Thymus (tissue), 11 donors: ENCODE measurements around the gene VSTM4. TPM values are rescaled to one million over a fixed set of nuclear protein-coding genes. Genes with fewer than 3 reads are reported as not detected.

Experiments
- DNase-seq, 9 donors: peaks; one replicate each; pipeline ENCODE4 v3.0.0-alpha.2; 2013; ENCODE audit warnings: low spot score in 9 of 9, low read depth in 6 of 9, missing footprints in 1 of 9
- H3K27ac ChIP-seq, 2 donors: one replicate each; pipeline ENCODE4 v1.5.1; 2013; ENCODE audit warnings: control low read depth in 1 of 2, low read depth in 1 of 2, low read length in 1 of 2, mild to moderate bottlenecking in 1 of 2, moderate library complexity in 1 of 2
- H3K27me3 ChIP-seq, 2 donors: one replicate each; pipeline ENCODE4 v1.5.1; 2013; ENCODE audit warnings: low read length in 1 of 2; ENCODE audit not compliant: control insufficient read depth in 2 of 2, insufficient read depth in 1 of 2
- H3K36me3 ChIP-seq, 2 donors: one replicate each; pipeline ENCODE4 v1.5.1; 2013; ENCODE audit warnings: low read length in 1 of 2, mild to moderate bottlenecking in 1 of 2, moderate library complexity in 1 of 2; ENCODE audit not compliant: control insufficient read depth in 2 of 2, insufficient read depth in 2 of 2
- H3K4me1 ChIP-seq, 2 donors: one replicate each; pipeline ENCODE4 v1.5.1; 2013; ENCODE audit warnings: low read length in 2 of 2; ENCODE audit not compliant: control insufficient read depth in 2 of 2, insufficient read depth in 2 of 2
- H3K4me3 ChIP-seq, 2 donors: one replicate each; pipeline ENCODE4 v1.5.1; 2013; ENCODE audit warnings: low read length in 2 of 2, control low read depth in 1 of 2, mild to moderate bottlenecking in 1 of 2
- H3K9me3 ChIP-seq, 2 donors: one replicate each; pipeline ENCODE4 v1.5.1; 2013; ENCODE audit warnings: low read length in 1 of 2, mild to moderate bottlenecking in 1 of 2; ENCODE audit not compliant: control insufficient read depth in 2 of 2, insufficient read depth in 1 of 2
- WGBS: extraction: QIAGEN DNeasy Blood & Tissue Kit; methylation state at CpG from one replicate; pipeline ENCODE4 v1.1.7; 2013; 5-methylcytosine and 5-hydroxymethylcytosine counted together
- polyA plus RNA-seq: library from polyadenylated mRNA; stranded (reverse); fragments of 200-250 nt; gene quantifications from one replicate; pipeline ENCODE4 v1.2.3, GENCODE V29; 2013
- total RNA-seq: library from RNA; stranded (reverse); fragments of 120-200 nt; gene quantifications from one replicate; pipeline ENCODE4 v1.2.4, GENCODE V29; 2013
- donor health status: healthy.

VSTM4 gene
- total and polyA plus RNA-seq, 2 donors = 2.3 to 3.4 TPM

- no peaks in the 10 kb centered on the region for H3K36me3 ChIP-seq
- DNase-seq = no peak
- no peaks in the 10 kb centered on the region for H3K4me1 ChIP-seq
- no peak overlapping the region for H3K4me3 ChIP-seq
- H3K27me3 ChIP-seq = no peaks in the 10 kb centered on the region
- no peak overlapping the region for H3K27ac ChIP-seq
- H3K9me3 ChIP-seq = no peaks in the 10 kb centered on the region
Measured at GRCh38 chr10:48976196-48976595, 139.1 kb downstream of the VSTM4 start.

DNA sequence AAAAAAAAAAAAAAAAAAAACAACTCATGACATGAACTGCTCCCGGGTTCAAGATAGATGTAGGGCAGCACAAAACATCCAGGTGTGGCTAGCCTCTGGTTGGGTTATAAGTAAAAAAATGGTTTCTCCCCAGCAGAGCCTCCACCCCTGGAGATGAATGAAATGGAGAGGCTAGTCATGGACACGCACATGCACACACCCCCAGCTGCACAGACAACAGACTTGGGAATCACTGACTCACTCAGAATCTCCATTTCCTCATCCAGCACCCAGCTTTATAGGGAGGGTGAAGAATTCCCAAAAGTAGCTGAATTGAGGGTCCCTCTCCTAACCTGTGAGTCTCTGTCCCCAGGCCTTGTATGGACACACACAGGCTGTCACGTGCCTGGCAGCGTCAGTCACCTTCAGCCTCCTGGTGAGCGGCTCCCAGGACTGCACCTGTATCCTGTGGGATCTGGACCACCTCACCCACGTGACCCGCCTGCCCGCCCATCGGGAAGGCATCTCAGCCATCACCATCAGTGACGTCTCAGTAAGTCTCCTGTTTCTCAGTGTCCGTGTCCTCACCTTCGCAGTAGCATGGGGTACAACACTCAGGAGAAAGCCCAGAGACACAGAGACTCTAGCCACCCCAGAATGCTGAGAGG, 140.7 kb downstream of the VSTM4 start:
- DNase-seq = no peak
- Histone ChIP-seq H3K4me1 (no peaks in the 10 kb centered on the region), H3K27ac (no peak overlapping the region), H3K4me3 (no peak overlapping the region), H3K27me3 (no peaks in the 10 kb centered on the region), H3K9me3 (no peaks in the 10 kb centered on the region), H3K36me3 (no peaks in the 10 kb centered on the region)
- WGBS = 96% methylated on average over 12 of the region's 12 CpGs

- Histone ChIP-seq H3K27ac (no peak overlapping the region), H3K4me3 (no peak overlapping the region), H3K36me3 (no peaks in the 10 kb centered on the region), H3K4me1 (no peaks in the 10 kb centered on the region), H3K9me3 (no peaks in the 10 kb centered on the region), H3K27me3 (no peaks in the 10 kb centered on the region)
- WGBS = 96% methylated on average over 5 of the region's 5 CpGs
- no peak for DNase-seq
Measured at GRCh38 chr10:48973065-48973464, 142.3 kb downstream of the VSTM4 start.

DNA sequence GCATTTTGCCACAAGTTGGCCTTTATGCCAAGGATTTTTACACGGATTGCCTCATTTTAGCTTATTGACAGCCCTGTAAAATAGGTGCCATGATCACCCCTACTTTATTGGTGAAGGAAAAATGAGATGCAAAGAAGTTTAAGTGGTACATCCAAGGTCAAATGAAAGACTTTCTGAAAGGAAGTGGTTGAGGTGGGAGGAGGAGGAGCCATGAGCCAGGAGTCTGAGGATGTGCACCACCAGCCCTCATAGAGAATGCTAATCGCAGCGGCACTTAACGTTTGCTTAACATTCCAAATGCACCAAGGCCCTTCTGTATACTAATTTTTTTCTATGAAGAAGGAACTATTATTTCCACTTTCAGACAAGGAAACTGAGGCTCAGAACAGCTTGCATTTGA, 144.7 kb downstream of the VSTM4 start:
- peak in 4 of 9 donors; percentile 10 to 44 (median 20) for DNase-seq
- H3K4me3 ChIP-seq = no peak overlapping the region
- WGBS = 92% methylated on average over 4 of the region's 4 CpGs
- H3K4me1 ChIP-seq = no peaks in the 10 kb centered on the region
- no peak overlapping the region for H3K27ac ChIP-seq
- H3K9me3 ChIP-seq = no peaks in the 10 kb centered on the region
- no peaks in the 10 kb centered on the region for H3K36me3 ChIP-seq
- no peaks in the 10 kb centered on the region for H3K27me3 ChIP-seq

DNA sequence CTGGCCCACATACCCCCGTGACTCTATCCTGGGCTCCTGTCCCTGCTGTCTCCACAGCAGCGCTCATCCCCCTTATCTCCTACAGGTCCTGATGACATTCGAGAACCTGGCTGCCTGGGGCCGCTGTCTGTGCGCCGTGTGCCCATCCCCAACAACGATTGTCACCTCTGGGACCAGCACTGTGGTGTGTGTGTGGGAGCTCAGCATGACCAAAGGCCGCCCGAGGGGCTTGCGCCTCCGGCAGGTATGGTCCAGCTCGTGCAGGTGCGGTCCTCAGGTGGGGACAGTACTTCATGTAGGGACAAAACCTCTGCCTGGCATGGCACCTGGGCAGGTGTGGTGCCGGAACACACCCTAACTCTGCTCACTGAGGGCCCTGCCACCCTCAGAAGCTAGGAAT, 145.3 kb downstream of the VSTM4 start:
- Histone ChIP-seq H3K9me3 (no peaks in the 10 kb centered on the region), H3K4me3 (no peak overlapping the region), H3K27ac (no peak overlapping the region), H3K4me1 (no peaks in the 10 kb centered on the region), H3K27me3 (no peaks in the 10 kb centered on the region), H3K36me3 (no peaks in the 10 kb centered on the region)
- WGBS = 97% methylated on average over 14 of the region's 14 CpGs
- DNase-seq = no peak

- DNase-seq = no peak
- Histone ChIP-seq H3K27me3 (no peaks in the 10 kb centered on the region), H3K4me1 (no peaks in the 10 kb centered on the region), H3K4me3 (no peak overlapping the region), H3K36me3 (no peaks in the 10 kb centered on the region), H3K27ac (no peak overlapping the region), H3K9me3 (no peaks in the 10 kb centered on the region)
- WGBS = 94% methylated on average over 3 of the region's 3 CpGs
Measured at GRCh38 chr10:48968036-48968435, 147.3 kb downstream of the VSTM4 start.

- Histone ChIP-seq H3K27me3 (no peaks in the 10 kb centered on the region), H3K4me3 (no peak overlapping the region), H3K4me1 (no peaks in the 10 kb centered on the region), H3K9me3 (no peaks in the 10 kb centered on the region), H3K36me3 (no peaks in the 10 kb centered on the region), H3K27ac (no peak overlapping the region)
- DNase-seq = no peak
- WGBS = 97% methylated on average over 4 of the region's 4 CpGs
Measured at GRCh38 chr10:48965460-48965859, 149.9 kb downstream of the VSTM4 start.

Other genes with a start within 250 kb of the VSTM4 start
- gene LRRC18, start 175.7 kb downstream of the VSTM4 start, total RNA-seq = 0.05 TPM
- gene LRRC18, start 175.7 kb downstream of the VSTM4 start, polyA plus RNA-seq = 0.07 TPM
- gene FAM170B, start 18.5 kb upstream of the VSTM4 start, total RNA-seq = not detected
- gene FAM170B, start 18.5 kb upstream of the VSTM4 start, polyA plus RNA-seq = 0.02 TPM
- gene TMEM273, start 72.9 kb upstream of the VSTM4 start, total RNA-seq = 10.2 TPM
- gene TMEM273, start 72.9 kb upstream of the VSTM4 start, polyA plus RNA-seq = 19.6 TPM
- gene C10orf71, start 183.6 kb upstream of the VSTM4 start, total RNA-seq = 0.05 TPM
- gene C10orf71, start 183.6 kb upstream of the VSTM4 start, polyA plus RNA-seq = 0.02 TPM